Measurements from ENCODE around the gene ITGA1.

DNA sequence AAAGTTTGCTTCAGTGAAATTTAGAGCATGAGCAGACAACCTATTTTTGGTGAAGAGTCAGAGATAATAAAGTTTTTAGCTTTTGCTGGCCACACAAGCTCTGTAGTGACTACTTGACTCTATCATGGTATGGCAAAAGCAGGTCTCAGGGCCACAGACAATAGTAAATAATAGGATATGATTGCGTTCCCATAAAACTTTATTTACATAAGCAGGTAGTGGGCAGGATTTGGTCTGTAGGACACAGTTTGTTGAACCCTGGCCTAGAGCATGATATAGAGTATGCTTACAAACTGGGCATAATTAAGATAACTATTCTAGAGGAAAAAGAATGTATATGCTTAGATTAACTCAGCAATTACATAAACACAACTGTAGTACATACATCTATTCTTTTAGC, 30.1 kb downstream of the ITGA1 start:
- TF ChIP-seq, protein P1, sequence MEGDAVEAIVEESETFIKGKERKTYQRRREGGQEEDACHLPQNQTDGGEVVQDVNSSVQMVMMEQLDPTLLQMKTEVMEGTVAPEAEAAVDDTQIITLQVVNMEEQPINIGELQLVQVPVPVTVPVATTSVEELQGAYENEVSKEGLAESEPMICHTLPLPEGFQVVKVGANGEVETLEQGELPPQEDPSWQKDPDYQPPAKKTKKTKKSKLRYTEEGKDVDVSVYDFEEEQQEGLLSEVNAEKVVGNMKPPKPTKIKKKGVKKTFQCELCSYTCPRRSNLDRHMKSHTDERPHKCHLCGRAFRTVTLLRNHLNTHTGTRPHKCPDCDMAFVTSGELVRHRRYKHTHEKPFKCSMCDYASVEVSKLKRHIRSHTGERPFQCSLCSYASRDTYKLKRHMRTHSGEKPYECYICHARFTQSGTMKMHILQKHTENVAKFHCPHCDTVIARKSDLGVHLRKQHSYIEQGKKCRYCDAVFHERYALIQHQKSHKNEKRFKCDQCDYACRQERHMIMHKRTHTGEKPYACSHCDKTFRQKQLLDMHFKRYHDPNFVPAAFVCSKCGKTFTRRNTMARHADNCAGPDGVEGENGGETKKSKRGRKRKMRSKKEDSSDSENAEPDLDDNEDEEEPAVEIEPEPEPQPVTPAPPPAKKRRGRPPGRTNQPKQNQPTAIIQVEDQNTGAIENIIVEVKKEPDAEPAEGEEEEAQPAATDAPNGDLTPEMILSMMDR (tag by site-specific recombination; IDR thresholded peaks at IDR 0.05) = no peak
- no peak for TF ChIP-seq ZNF747 (tag by site-specific recombination; IDR thresholded peaks at IDR 0.05)
- TF ChIP-seq ZFP37 (tag by site-specific recombination; IDR thresholded peaks at IDR 0.05) = no peak
- no peak for TF ChIP-seq ZNF548 (tag by site-specific recombination; IDR thresholded peaks at IDR 0.05)
- no peak for TF ChIP-seq TCF7L2 (IDR thresholded peaks at IDR 0.05; ENCODE audit: borderline replicate concordance, low read depth, low read length)
- TF ChIP-seq ZNF24 (tag by site-specific recombination; IDR thresholded peaks at IDR 0.05) = no peak
- no peak for TF ChIP-seq YY1 (tag by site-specific recombination; IDR thresholded peaks at IDR 0.05)
- TF ChIP-seq, protein P2, sequence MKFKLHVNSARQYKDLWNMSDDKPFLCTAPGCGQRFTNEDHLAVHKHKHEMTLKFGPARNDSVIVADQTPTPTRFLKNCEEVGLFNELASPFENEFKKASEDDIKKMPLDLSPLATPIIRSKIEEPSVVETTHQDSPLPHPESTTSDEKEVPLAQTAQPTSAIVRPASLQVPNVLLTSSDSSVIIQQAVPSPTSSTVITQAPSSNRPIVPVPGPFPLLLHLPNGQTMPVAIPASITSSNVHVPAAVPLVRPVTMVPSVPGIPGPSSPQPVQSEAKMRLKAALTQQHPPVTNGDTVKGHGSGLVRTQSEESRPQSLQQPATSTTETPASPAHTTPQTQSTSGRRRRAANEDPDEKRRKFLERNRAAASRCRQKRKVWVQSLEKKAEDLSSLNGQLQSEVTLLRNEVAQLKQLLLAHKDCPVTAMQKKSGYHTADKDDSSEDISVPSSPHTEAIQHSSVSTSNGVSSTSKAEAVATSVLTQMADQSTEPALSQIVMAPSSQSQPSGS (tag by site-specific recombination; IDR thresholded peaks at IDR 0.05; ENCODE audit: low read depth) = no peak
- TF ChIP-seq, protein P3, sequence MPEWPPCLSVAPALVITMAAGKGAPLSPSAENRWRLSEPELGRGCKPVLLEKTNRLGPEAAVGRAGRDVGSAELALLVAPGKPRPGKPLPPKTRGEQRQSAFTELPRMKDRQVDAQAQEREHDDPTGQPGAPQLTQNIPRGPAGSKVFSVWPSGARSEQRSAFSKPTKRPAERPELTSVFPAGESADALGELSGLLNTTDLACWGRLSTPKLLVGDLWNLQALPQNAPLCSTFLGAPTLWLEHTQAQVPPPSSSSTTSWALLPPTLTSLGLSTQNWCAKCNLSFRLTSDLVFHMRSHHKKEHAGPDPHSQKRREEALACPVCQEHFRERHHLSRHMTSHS (tag by site-specific recombination; IDR thresholded peaks at IDR 0.05) = no peak
- no peak for TF ChIP-seq SCRT2 (tag by site-specific recombination; IDR thresholded peaks at IDR 0.05)
- no peak for TF ChIP-seq ZNF16 (tag by site-specific recombination; IDR thresholded peaks at IDR 0.05; ENCODE audit: low read depth)
